Sigmoid colon (tissue), 7 donors: ENCODE results near the gene CAP2. TPM values are rescaled to one million over a fixed set of nuclear protein-coding genes. Genes with fewer than 3 reads are reported as not detected.

Source experiments
- DNase-seq: peaks from one replicate; pipeline ENCODE4 v3.0.0-alpha.2; 2019
- H3K27ac ChIP-seq, 4 donors: fragments of 200-600 bp; sonication (generic); one replicate each; pipeline ENCODE4 v1.5.1; 2016 to 2019; ENCODE audit warnings: mild to moderate bottlenecking in 1 of 4
- H3K27me3 ChIP-seq, 3 donors: fragments of 200-600 bp; sonication (generic); one replicate each; pipeline ENCODE4 v1.5.1; 2019; ENCODE audit warnings: mild to moderate bottlenecking in 1 of 3
- H3K36me3 ChIP-seq, 4 donors: fragments of 200-600 bp; sonication (generic); one replicate each; pipeline ENCODE4 v1.5.1; 2016 to 2019
- H3K4me1 ChIP-seq, 4 donors: fragments of 200-600 bp; sonication (generic); one replicate each; pipeline ENCODE4 v1.5.1; 2017 to 2019
- H3K4me3 ChIP-seq, 4 donors: fragments of 200-600 bp; sonication (generic); one replicate each; pipeline ENCODE4 v1.5.1; 2017 to 2019; ENCODE audit warnings: mild to moderate bottlenecking in 2 of 4, moderate library complexity in 1 of 4
- H3K9me3 ChIP-seq, 4 donors: fragments of 200-600 bp in 3 of 4; sonication (generic) in 3 of 4; one replicate each; pipeline versions ENCODE4 v1.5.1 to v1.6.1; 2013 to 2019
- EP300 ChIP-seq, 4 donors: sonication (generic); formaldehyde crosslinking; IDR thresholded peaks; one replicate each; pipeline ENCODE4 v1.6.1; 2017; ENCODE audit warnings: antibody characterized with exemption in 4 of 4
- POLR2A ChIP-seq, 2 donors: fragments of 450-650 bp; IDR thresholded peaks; one replicate each; pipeline ENCODE4 v1.6.1; 2016; ENCODE audit warnings: antibody characterized with exemption in 2 of 2, mild to moderate bottlenecking in 2 of 2, moderate library complexity in 2 of 2
- POLR2AphosphoS5 ChIP-seq, 4 donors: sonication (generic); formaldehyde crosslinking; IDR thresholded peaks; one replicate each; pipeline ENCODE4 v1.6.1; 2017; ENCODE audit warnings: antibody characterized with exemption in 4 of 4
- WGBS, 2 donors: extraction: QIAGEN DNeasy Blood & Tissue Kit; methylation state at CpG; one replicate each; pipeline ENCODE4 v1.1.7; 2013; 5-methylcytosine and 5-hydroxymethylcytosine counted together
- intact Hi-C: fragments of 100-400 bp; cut with DNase I; formaldehyde crosslinking; loops from one replicate; pipeline ENCODE4 v1.15.1; 2023
- polyA plus RNA-seq, 3 donors: library from polyadenylated mRNA; stranded (reverse); fragments of 200-250 nt; gene quantifications; one replicate each; pipeline ENCODE4 v1.2.3, GENCODE V29; 2013
- total RNA-seq, 4 donors: library from RNA; depleted of rRNA; stranded (reverse); fragments of >200 nt; gene quantifications; one replicate each; pipeline ENCODE4 v1.1.0, GENCODE V29; 2016
- TF ChIP-seq, protein P1 (sequence below), 4 experiments: fragments of 450-650 bp in 3 of 4; fragments of 200-600 bp in 1 of 4; IDR thresholded peaks; one replicate each; pipeline ENCODE4 v1.5.1; 2016 to 2019; ENCODE audit warnings: antibody characterized with exemption in 4 of 4, mild to moderate bottlenecking in 3 of 4, moderate library complexity in 2 of 4
- donor health status: healthy with polysubstance abuse.
- donor health status: Bipolar disorder and iron deficiency.
- donor health status: healthy.

Gene CAP2
- total and polyA plus RNA-seq, 7 donors: 0.92 to 67.1 (median 48.3) TPM

DNA sequence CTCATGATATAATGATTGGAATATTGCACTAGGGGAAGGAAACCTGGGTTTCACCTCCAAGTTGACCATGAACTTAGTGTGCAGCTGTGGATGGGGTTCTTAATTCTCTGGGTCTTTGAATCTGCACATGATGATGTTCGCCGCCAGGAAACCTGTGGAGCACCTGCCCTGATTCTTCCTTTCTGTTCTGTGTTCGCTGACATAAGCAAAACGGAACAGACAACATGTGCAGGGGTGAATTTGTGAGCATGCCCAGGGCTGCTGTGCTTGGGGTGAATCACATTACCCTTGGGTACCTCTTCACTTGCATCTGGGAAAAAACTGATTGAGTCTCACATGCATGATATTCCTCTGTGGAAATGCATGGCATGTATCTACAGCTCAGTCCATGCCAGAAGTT, 48.8 kb downstream of the CAP2 start:
- no peak for TF ChIP-seq POLR2A (IDR thresholded peaks at IDR 0.05)
- no peak for TF ChIP-seq EP300 (IDR thresholded peaks at IDR 0.05)
- TF ChIP-seq, protein P1, sequence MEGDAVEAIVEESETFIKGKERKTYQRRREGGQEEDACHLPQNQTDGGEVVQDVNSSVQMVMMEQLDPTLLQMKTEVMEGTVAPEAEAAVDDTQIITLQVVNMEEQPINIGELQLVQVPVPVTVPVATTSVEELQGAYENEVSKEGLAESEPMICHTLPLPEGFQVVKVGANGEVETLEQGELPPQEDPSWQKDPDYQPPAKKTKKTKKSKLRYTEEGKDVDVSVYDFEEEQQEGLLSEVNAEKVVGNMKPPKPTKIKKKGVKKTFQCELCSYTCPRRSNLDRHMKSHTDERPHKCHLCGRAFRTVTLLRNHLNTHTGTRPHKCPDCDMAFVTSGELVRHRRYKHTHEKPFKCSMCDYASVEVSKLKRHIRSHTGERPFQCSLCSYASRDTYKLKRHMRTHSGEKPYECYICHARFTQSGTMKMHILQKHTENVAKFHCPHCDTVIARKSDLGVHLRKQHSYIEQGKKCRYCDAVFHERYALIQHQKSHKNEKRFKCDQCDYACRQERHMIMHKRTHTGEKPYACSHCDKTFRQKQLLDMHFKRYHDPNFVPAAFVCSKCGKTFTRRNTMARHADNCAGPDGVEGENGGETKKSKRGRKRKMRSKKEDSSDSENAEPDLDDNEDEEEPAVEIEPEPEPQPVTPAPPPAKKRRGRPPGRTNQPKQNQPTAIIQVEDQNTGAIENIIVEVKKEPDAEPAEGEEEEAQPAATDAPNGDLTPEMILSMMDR (IDR thresholded peaks at IDR 0.05): no peak
- no peak for TF ChIP-seq POLR2AphosphoS5 (IDR thresholded peaks at IDR 0.05)
- Histone ChIP-seq H3K27ac (no peak overlapping the region), H3K36me3 (no peaks in the 10 kb centered on the region), H3K4me3 (no peak overlapping the region), H3K27me3 (no peaks in the 10 kb centered on the region), H3K9me3 (no peaks in the 10 kb centered on the region), H3K4me1 (peaks cover 0 to 17% (median 3%) of the 10 kb centered on the region in 4 donors)
- no peak for DNase-seq
- intact Hi-C loops: no loop called here
- WGBS, 2 donors: 82 to 95% methylated on average over 4 of the region's 4 CpGs

DNA sequence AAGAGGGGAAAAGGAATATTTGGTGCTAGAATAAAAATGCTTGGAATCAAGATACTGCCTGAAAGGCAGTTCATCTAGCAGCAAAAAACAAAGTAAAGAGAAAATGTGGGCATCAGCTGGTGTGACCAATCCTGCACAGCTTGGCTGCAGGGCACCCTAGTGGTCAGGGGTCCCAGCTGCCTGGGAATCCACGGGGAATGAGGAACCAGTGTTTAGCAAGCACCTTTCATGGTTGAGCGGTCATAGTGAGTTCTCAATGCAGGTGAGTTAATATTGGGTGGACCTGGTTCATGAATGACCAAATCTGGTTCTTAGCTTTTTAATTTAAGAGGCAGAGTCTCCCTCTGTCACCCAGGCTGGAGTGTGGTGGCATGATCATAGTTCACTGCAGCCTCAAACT, 53.3 kb downstream of the CAP2 start:
- WGBS, 2 donors: 74 to 79% methylated on average over 2 of the region's 2 CpGs
- H3K9me3 ChIP-seq: no peaks in the 10 kb centered on the region

DNA sequence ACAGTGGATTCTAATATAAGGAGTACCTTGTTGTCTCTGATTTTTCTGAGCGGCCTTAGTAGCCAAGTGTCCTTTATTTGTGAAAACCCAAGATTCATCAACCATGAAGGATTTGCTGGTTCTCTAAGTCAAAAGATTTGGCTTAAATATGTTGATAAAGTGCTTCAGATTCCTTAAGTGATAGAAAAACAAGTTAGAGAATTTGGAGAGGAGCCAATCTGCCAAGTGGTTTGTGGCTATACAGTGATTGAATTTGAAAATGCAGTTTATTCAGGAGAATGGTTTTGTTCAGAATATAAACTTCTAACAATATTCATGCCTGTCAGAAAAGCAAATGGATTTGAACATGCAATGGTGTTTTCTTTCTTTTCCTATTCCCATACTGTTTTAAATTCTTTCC, 54.8 kb downstream of the CAP2 start:
- DNase-seq: no peak
- no peak overlapping the region for H3K27ac ChIP-seq
- TF ChIP-seq POLR2A (IDR thresholded peaks at IDR 0.05) (no peak), EP300 (IDR thresholded peaks at IDR 0.05) (no peak), POLR2AphosphoS5 (IDR thresholded peaks at IDR 0.05) (no peak)
- TF ChIP-seq, protein P1 (IDR thresholded peaks at IDR 0.05): no peak
- no peaks in the 10 kb centered on the region for H3K27me3 ChIP-seq
- no peaks in the 10 kb centered on the region for H3K9me3 ChIP-seq
- WGBS, 2 donors: 82 to 92% methylated on average over 1 of the region's 1 CpG
- H3K4me3 ChIP-seq: no peak overlapping the region
- H3K4me1 ChIP-seq: peaks cover 0 to 15% (median 4%) of the 10 kb centered on the region in 4 donors
- intact Hi-C loops: no loop called here
- H3K36me3 ChIP-seq: no peaks in the 10 kb centered on the region

More for the DNA sequence above, 53.3 kb downstream of the CAP2 start:
- DNase-seq: no peak
- intact Hi-C loops: no loop called here
- peaks cover 0 to 15% (median 4%) of the 10 kb centered on the region in 4 donors for H3K4me1 ChIP-seq
- H3K27ac ChIP-seq: no peak overlapping the region
- TF ChIP-seq, protein P1 (IDR thresholded peaks at IDR 0.05): no peak
- no peak for TF ChIP-seq POLR2AphosphoS5 (IDR thresholded peaks at IDR 0.05)
- no peak for TF ChIP-seq EP300 (IDR thresholded peaks at IDR 0.05)
- no peak for TF ChIP-seq POLR2A (IDR thresholded peaks at IDR 0.05)
- H3K4me3 ChIP-seq: no peak overlapping the region
- H3K27me3 ChIP-seq: no peaks in the 10 kb centered on the region
- no peaks in the 10 kb centered on the region for H3K36me3 ChIP-seq

DNA sequence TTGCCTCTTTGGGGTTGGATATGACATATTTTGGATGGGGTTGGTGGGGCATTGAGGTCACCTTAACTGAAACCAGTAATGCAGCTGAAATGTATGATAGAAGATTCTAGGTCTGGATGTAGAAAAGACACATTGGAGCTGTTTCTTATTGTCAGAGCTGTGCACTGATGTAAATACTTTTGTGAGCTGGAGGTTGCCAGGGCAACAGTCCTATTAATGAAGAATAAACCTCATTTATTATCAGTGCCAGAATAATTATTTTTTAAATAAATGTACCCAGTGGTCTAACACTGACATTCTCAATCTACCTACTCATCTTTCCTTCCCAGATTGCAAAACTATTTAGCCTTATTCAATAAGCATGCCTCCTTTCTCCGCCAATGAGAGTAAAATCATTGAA, 57.0 kb downstream of the CAP2 start:
- H3K9me3 ChIP-seq: no peaks in the 10 kb centered on the region
- TF ChIP-seq POLR2AphosphoS5 (IDR thresholded peaks at IDR 0.05) (no peak), EP300 (IDR thresholded peaks at IDR 0.05) (no peak), POLR2A (IDR thresholded peaks at IDR 0.05) (no peak)
- TF ChIP-seq, protein P1 (IDR thresholded peaks at IDR 0.05): no peak
- DNase-seq: no peak
- intact Hi-C loops: no loop called here
- no peaks in the 10 kb centered on the region for H3K36me3 ChIP-seq
- H3K4me3 ChIP-seq: no peak overlapping the region
- 93 to 96% methylated on average over 1 of the region's 1 CpG for WGBS, 2 donors
- H3K4me1 ChIP-seq: peaks cover 0 to 22% (median 9%) of the 10 kb centered on the region in 4 donors
- H3K27me3 ChIP-seq: no peaks in the 10 kb centered on the region
- no peak overlapping the region for H3K27ac ChIP-seq

DNA sequence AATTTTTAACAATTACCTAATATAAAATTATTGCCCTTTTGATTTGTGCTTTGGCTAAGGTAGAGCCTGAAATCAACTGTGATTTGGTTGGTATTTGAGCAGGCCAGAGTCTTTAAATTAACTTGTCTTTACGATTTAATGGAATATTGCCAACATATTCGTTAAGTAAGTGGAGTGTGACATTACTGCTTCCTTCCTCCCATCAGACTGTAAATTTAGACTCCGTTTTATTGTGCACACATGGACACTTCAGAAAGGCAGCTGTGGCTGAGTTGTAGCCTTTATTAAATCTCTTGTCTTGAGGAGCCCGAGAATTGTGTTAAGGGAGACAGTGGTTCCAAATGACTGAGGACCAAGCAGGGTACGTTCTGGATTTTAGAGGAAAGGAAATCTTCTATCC, 57.4 kb downstream of the CAP2 start:
- H3K4me1 ChIP-seq: peaks cover 0 to 22% (median 9%) of the 10 kb centered on the region in 4 donors
- no peak for DNase-seq
- TF ChIP-seq POLR2AphosphoS5 (IDR thresholded peaks at IDR 0.05) (no peak), EP300 (IDR thresholded peaks at IDR 0.05) (no peak)
- no peaks in the 10 kb centered on the region for H3K36me3 ChIP-seq
- H3K4me3 ChIP-seq: no peak overlapping the region
- H3K27ac ChIP-seq: no peak overlapping the region
- no peaks in the 10 kb centered on the region for H3K9me3 ChIP-seq
- intact Hi-C loops: no loop called here
- no peaks in the 10 kb centered on the region for H3K27me3 ChIP-seq
- 16 to 20% methylated on average over 5 of the region's 5 CpGs for WGBS, 2 donors
